NB4 (cell line): ENCODE data around the gene KDM4B.

Experiments used
- DNase-seq: peaks from one replicate; pipeline ENCODE4 v3.0.0; 2010; ENCODE audit warnings: low read depth
- H3K4me3 ChIP-seq: one replicate; pipeline ENCODE4 v1.5.1; 2011; ENCODE audit warnings: mild to moderate bottlenecking, low read depth, low read length, moderate library complexity
- MYC ChIP-seq: IDR thresholded peaks from 2 replicates; pipeline ENCODE4 v1.6.1; 2011; ENCODE audit warnings: low read depth, low read length
- POLR2A ChIP-seq: IDR thresholded peaks from 2 replicates; pipeline ENCODE4 v1.6.1; 2011; ENCODE audit warnings: mild to moderate bottlenecking; ENCODE audit not compliant: insufficient read length; ENCODE audit errors: extremely low read depth
- TF ChIP-seq, protein P1 (sequence below): IDR thresholded peaks from one replicate; pipeline ENCODE4 v1.5.1; 2012; ENCODE audit warnings: low read depth, low read length
- TF ChIP-seq, protein P2 (sequence below): IDR thresholded peaks from 2 replicates; pipeline ENCODE4 v1.6.1; 2011; ENCODE audit warnings: low read depth, low read length

Gene KDM4B

DNA sequence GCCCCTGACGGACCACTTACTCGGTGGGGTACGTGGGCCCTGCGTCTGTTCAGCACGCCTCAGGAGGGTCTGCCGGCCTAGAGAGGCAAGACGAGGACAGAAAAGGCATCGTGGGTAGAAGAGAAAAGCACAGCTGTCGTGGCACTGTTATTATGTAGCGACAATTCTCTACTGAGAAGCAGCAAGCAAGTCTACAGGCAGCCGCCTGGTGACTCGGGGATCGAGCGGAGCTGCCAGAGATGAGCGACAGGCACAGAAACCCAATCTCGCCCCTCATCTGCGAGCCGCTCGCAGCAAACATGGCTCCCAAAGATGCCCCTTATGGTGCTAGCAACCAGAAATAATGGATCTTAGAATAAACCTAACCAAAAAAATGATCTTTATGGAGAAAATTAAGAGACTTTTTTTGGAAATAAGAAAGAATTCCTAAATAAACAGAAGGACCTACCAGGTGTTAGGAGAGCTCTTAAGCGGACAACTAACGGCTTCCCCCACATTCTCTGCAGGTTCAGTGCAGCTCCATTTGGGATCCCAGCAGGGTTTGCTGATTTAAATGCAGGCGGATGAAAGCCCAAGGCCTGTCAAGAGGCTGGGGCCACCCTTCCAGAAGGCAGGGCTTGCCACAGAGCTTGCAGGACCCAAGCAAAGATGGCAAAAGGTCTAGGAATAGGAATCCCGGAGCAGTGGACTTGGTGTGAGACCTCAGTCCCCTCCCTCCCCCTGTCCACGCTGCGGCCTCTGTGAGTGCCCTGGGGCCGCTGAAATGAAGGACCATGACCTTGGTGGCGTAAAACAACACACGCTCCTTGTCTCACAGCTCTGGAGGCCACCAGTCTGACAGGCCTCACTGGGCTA is 152.6 kb downstream of the KDM4B start:
- no peak overlapping the region for H3K4me3 ChIP-seq
- DNase-seq: no peak
- TF ChIP-seq MYC (no peak), POLR2A (no peak)
- TF ChIP-seq, protein P1, sequence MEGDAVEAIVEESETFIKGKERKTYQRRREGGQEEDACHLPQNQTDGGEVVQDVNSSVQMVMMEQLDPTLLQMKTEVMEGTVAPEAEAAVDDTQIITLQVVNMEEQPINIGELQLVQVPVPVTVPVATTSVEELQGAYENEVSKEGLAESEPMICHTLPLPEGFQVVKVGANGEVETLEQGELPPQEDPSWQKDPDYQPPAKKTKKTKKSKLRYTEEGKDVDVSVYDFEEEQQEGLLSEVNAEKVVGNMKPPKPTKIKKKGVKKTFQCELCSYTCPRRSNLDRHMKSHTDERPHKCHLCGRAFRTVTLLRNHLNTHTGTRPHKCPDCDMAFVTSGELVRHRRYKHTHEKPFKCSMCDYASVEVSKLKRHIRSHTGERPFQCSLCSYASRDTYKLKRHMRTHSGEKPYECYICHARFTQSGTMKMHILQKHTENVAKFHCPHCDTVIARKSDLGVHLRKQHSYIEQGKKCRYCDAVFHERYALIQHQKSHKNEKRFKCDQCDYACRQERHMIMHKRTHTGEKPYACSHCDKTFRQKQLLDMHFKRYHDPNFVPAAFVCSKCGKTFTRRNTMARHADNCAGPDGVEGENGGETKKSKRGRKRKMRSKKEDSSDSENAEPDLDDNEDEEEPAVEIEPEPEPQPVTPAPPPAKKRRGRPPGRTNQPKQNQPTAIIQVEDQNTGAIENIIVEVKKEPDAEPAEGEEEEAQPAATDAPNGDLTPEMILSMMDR: no peak
- TF ChIP-seq, protein P2, sequence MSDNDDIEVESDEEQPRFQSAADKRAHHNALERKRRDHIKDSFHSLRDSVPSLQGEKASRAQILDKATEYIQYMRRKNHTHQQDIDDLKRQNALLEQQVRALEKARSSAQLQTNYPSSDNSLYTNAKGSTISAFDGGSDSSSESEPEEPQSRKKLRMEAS: no peak

DNA sequence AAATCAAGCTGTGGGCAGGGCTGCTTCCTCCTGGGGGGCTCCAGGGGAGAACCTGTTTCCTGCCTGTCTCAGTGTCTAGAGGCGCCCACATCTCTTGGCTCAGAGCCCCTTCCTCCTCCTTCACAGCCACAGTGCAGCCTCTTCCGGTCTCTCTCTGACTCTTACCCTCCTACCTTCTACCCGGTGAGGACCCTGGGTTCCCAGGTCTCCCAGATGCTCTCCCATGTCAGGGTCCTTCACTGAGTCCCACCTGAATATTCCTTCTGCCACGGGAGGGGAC is 153.1 kb downstream of the KDM4B start:
- TF ChIP-seq MYC (no peak), POLR2A (no peak)
- TF ChIP-seq, protein P2: no peak
- TF ChIP-seq, protein P1: no peak
- no peak overlapping the region for H3K4me3 ChIP-seq
- DNase-seq: no peak

DNA sequence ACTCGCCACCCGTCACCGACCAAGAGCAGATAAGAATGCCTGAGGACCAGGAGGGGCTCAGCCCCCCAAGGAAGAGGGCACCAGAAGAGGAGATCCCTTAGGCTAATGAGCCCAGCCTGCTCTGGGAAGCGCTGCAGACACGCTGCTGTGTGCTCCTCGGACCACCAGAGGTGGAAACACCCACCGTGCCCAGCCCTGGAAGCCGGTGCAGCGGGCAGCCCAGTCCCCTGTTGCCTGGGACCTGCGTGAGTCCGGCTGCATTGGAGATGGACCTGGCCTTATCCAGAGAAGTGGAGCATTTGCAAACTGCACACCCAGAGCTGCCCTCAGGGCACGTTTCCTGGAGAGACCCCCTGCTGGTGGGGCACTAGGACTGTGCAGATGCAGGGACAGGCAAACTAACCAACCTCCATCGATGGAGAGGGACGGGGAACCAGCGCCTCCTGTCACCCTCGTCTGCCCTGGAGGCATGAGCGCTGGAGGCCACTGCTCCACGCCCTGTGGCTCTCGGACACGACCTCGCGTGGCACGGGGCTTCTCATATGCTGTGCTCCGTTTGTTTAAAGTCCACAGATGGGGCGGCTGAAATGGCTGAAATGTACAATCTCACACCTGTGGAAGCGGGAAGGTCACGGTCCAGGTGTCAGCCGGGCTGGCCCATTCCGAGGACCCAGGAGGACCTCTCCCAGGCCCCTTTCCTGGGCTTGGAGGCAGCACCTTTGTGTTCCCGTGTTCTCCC is 153.9 kb downstream of the KDM4B start:
- no peak overlapping the region for H3K4me3 ChIP-seq
- DNase-seq: no peak
- TF ChIP-seq POLR2A: no peak
- TF ChIP-seq MYC: no peak
- TF ChIP-seq, protein P2: no peak
- TF ChIP-seq, protein P1: no peak

DNA sequence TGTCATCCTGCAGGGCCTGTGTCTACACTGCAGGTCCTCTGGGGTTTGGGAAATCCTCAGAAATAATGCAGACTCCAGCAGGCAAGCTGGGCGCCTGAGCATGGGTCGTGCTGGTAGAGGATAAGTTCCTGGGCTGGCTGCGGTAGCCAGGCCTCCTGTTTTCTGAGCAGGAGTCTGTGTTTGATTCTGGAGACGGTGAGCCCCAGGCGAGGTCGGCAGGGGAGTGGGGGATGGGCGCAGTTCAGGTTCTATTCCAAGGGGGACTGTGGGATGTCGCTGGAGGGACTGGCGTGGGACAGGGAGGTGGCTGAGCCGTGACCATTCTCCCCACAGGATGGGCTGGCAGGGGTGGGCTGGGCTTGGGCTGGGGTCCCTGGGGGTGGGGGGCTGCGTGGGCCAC is 154.7 kb downstream of the KDM4B start:
- DNase-seq: no peak
- no peak overlapping the region for H3K4me3 ChIP-seq
- TF ChIP-seq, protein P2: no peak
- TF ChIP-seq, protein P1: no peak
- no peak for TF ChIP-seq POLR2A
- TF ChIP-seq MYC: no peak

DNA sequence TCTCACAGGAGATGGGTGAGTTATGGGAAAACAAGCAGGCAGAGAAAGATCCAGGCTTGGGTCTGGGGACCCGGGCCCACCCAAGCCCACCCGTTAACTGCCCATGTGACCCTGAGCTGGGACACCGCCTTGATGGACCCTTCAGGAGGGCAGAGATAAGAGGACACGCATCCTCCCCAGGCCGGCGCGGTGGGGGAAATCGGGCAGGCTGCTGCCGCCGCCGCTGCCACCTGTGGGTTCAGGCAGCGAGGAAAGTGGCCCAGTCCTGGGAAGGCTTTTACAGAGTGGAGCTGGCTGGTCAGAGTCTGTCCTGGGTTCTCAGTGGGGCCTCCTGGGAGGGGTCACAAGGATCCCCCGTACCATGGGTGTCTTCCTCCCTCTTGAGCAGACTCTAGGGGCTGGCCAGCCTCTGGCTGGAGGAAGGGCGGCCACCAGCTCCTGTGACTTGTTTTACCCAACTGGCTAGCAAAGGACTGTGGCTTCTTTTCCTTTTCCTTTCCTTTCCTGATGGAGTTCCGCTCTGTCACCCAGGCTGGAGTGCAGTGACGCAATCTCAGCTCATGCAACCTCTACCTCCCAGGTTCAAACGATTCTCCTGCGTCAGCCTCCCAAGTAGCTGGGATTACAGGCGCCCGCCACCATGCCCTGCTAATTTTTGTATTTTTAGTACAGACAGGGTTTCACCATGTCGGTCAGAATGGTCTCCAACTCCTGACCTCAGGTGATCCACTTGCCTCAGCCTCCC is 155.4 kb downstream of the KDM4B start:
- no peak for TF ChIP-seq POLR2A
- no peak for TF ChIP-seq MYC
- TF ChIP-seq, protein P1: no peak
- TF ChIP-seq, protein P2: no peak
- H3K4me3 ChIP-seq: no peak overlapping the region
- no peak for DNase-seq
